ENCODE data around the gene CX3CR1. TPM values are rescaled to one million over a fixed set of nuclear protein-coding genes. Genes with fewer than 3 reads are reported as not detected.

The CX3CR1 gene
- total RNA-seq, 1 experiment from 2014 or later = not detected

- Histone ChIP-seq H3K4me1 (ENCODE audit: control insufficient read depth, insufficient read depth, low read length) (no peaks in the 10 kb centered on the region), H3K4me3 (ENCODE audit: low read depth in 2 of 2, low read length in 2 of 2) (no peak overlapping the region), H3K27ac (ENCODE audit: low read length) (no peak overlapping the region), H3K9me3 (ENCODE audit: control insufficient read depth, insufficient read depth, low read depth, low read length) (no peaks in the 10 kb centered on the region), H3K27me3 (ENCODE audit: control insufficient read depth, insufficient read depth, low read length) (no peaks in the 10 kb centered on the region; the same call in 1 of the 2 replicates), H3K36me3 (ENCODE audit: control insufficient read depth, insufficient read depth, low read length) (no peaks in the 10 kb centered on the region)
- intact Hi-C loops (cut with micrococcal nuclease; ENCODE audit: unreplicated experiment) (no loop called here), in situ Hi-C loops (cut with HindIII; ENCODE audit: low pct_unique_long_range_greater_than_20kb, low sequenced_read_pairs) (no loop called here)
- POLR2A ChIA-PET = no interaction called here
- DNase-seq (ENCODE audit: low read depth, low spot score) (no peak), ATAC-seq (no peak)
- BruUV-seq (replicated peaks) = no TSS peak
- TF ChIP-seq REST (IDR thresholded peaks at IDR 0.05; ENCODE audit: insufficient read depth in 1 of 2, low read depth in 2 of 2, low read length in 1 of 2) (no peak), TCF7L2 (IDR thresholded peaks at IDR 0.05; ENCODE audit: low read depth, low read length) (no peak)
- CTCF ChIA-PET = no interaction called here
Observed at GRCh38 chr3:39275052-39275451, 4.8 kb downstream of the CX3CR1 start.

GRCh38 chr3:39273119-39273518 lies 6.7 kb downstream of the CX3CR1 start:
- DNase-seq (ENCODE audit: low read depth, low spot score) = no peak
- CTCF ChIA-PET = no interaction called here
- TF ChIP-seq POLR2AphosphoS5 (IDR thresholded peaks at IDR 0.05; ENCODE audit: low read depth, low read length) (no peak), SIN3A (IDR thresholded peaks at IDR 0.05; ENCODE audit: borderline replicate concordance, insufficient read depth, low read depth, low read length) (no peak), TCF7L2 (IDR thresholded peaks at IDR 0.05; ENCODE audit: low read depth, low read length) (no peak), CTCF (IDR thresholded peaks at IDR 0.05) (no peak), REST (IDR thresholded peaks at IDR 0.05; ENCODE audit: insufficient read depth in 1 of 2, low read depth in 2 of 2, low read length in 1 of 2) (no peak)
- POLR2A ChIA-PET = no interaction called here
- H3K4me1 ChIP-seq (ENCODE audit: control insufficient read depth, insufficient read depth, low read length) = no peaks in the 10 kb centered on the region
- no peaks in the 10 kb centered on the region for H3K9me3 ChIP-seq (ENCODE audit: control insufficient read depth, insufficient read depth, low read depth, low read length)
- BruUV-seq (replicated peaks) = no TSS peak
- H3K36me3 ChIP-seq (ENCODE audit: control insufficient read depth, insufficient read depth, low read length) = no peaks in the 10 kb centered on the region
- no peak for ATAC-seq
- no peak overlapping the region for H3K4me3 ChIP-seq (ENCODE audit: low read depth in 2 of 2, low read length in 2 of 2)
- no peak overlapping the region for H3K27ac ChIP-seq (ENCODE audit: low read length)
- no peaks in the 10 kb centered on the region; the same call in 1 of the 2 replicates for H3K27me3 ChIP-seq (ENCODE audit: control insufficient read depth, insufficient read depth, low read length)
- intact Hi-C loops (cut with micrococcal nuclease; ENCODE audit: unreplicated experiment) = no loop called here
- in situ Hi-C loops (cut with HindIII; ENCODE audit: low pct_unique_long_range_greater_than_20kb, low sequenced_read_pairs) = no loop called here

Measured in Panc1 (cell line).